Measurements from ENCODE around the gene OTOGL.

GRCh38 chr12:80264891-80265290 is 165.6 kb downstream of the OTOGL start:
- TF ChIP-seq CTCF (IDR thresholded peaks at IDR 0.05; ENCODE audit: low read depth, low read length, poor library complexity, severe bottlenecking): no peak
- TF ChIP-seq EZH2phosphoT487 (IDR thresholded peaks at IDR 0.05; ENCODE audit: borderline replicate concordance, low read length): no peak
